ENCODE measurements around the gene PRUNE2.

Gene PRUNE2

DNA sequence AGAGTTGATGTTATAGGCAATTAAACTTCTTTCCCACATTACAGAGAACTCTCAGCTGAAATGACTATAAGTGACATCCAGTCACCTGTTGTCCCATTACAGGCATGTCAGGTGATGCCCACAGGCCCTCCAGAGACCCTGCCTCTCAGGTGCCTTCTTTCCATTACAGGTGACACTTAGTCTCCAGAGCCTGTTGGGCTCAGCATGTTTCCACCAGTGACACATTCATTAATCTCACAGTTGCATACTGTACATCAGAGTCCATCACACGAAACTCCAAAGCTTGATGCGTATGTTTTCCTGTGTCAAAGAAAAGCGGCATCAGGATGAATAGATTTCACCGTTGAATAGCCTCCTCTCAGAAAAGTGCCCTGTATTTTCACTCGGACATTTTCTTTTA lies 14.6 kb downstream of the PRUNE2 start:
- no peak for TF ChIP-seq EZH2phosphoT487 (IDR thresholded peaks at IDR 0.05; ENCODE audit: borderline replicate concordance, low read length)
- TF ChIP-seq, protein P1, sequence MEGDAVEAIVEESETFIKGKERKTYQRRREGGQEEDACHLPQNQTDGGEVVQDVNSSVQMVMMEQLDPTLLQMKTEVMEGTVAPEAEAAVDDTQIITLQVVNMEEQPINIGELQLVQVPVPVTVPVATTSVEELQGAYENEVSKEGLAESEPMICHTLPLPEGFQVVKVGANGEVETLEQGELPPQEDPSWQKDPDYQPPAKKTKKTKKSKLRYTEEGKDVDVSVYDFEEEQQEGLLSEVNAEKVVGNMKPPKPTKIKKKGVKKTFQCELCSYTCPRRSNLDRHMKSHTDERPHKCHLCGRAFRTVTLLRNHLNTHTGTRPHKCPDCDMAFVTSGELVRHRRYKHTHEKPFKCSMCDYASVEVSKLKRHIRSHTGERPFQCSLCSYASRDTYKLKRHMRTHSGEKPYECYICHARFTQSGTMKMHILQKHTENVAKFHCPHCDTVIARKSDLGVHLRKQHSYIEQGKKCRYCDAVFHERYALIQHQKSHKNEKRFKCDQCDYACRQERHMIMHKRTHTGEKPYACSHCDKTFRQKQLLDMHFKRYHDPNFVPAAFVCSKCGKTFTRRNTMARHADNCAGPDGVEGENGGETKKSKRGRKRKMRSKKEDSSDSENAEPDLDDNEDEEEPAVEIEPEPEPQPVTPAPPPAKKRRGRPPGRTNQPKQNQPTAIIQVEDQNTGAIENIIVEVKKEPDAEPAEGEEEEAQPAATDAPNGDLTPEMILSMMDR (IDR thresholded peaks at IDR 0.05; ENCODE audit: low read depth, low read length, poor library complexity, severe bottlenecking) = no peak
- H3K9me3 ChIP-seq (ENCODE audit: control insufficient read depth, insufficient read depth, low read length) = no peaks in the 10 kb centered on the region
- H3K4me3 ChIP-seq (ENCODE audit: low read length) = no peak overlapping the region
- H3K27me3 ChIP-seq (ENCODE audit: control insufficient read depth, low read length) = peaks cover 3% of the 10 kb centered on the region; the same call in 1 of the 2 replicates
- no peaks in the 10 kb centered on the region for H4K20me1 ChIP-seq (ENCODE audit: control insufficient read depth, insufficient read depth, low read depth, low read length)
- H3K27ac ChIP-seq (ENCODE audit: low read depth, low read length) = no peak overlapping the region
- no peaks in the 10 kb centered on the region for H3K9me2 ChIP-seq (replicated peaks; ENCODE audit: control insufficient read depth, low read length)
- H3K79me2 ChIP-seq (ENCODE audit: control insufficient read depth, low read length) = no peaks in the 10 kb centered on the region
- no peak overlapping the region for H3K4me2 ChIP-seq (ENCODE audit: low read length)
- H3F3A ChIP-seq (ENCODE audit: control insufficient read depth, insufficient read depth) = no peaks in the 10 kb centered on the region
- H3K36me3 ChIP-seq (ENCODE audit: control insufficient read depth, low read length) = no peaks in the 10 kb centered on the region
- H3K4me1 ChIP-seq (ENCODE audit: control insufficient read depth, low read length) = no peaks in the 10 kb centered on the region

DNA sequence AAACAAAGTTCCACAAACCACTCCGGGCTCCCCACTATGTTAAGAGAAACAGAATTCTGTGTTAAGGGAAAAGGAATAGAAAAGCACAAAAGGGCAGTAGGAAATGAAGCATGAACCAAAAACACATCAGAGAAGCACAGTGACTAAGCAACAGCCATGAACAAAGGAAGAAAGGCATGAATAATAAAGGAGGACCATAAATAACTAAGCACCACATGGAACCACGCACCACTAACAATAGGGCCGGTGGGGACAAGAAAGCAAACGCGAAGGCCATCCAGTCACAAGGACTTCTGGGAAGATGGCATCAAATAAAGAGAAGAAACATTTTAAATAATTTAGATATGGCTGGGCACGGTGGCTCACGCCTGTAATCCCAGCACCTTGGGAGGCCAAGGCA lies 18.0 kb downstream of the PRUNE2 start:
- H3K4me1 ChIP-seq (ENCODE audit: control insufficient read depth, low read length) = peaks cover 2% of the 10 kb centered on the region
- H3K4me3 ChIP-seq (ENCODE audit: low read length) = no peak overlapping the region
- H3K27me3 ChIP-seq (ENCODE audit: control insufficient read depth, low read length) = no peaks in the 10 kb centered on the region
- no peaks in the 10 kb centered on the region for H3K79me2 ChIP-seq (ENCODE audit: control insufficient read depth, low read length)
- no peaks in the 10 kb centered on the region for H4K20me1 ChIP-seq (ENCODE audit: control insufficient read depth, insufficient read depth, low read depth, low read length)
- H3K4me2 ChIP-seq (ENCODE audit: low read length) = no peak overlapping the region
- no peak for TF ChIP-seq EZH2phosphoT487 (IDR thresholded peaks at IDR 0.05; ENCODE audit: borderline replicate concordance, low read length)
- TF ChIP-seq, protein P1 (IDR thresholded peaks at IDR 0.05; ENCODE audit: low read depth, low read length, poor library complexity, severe bottlenecking) = no peak
- no peaks in the 10 kb centered on the region for H3K9me3 ChIP-seq (ENCODE audit: control insufficient read depth, insufficient read depth, low read length)
- no peaks in the 10 kb centered on the region for H3F3A ChIP-seq (ENCODE audit: control insufficient read depth, insufficient read depth)
- H3K9me2 ChIP-seq (replicated peaks; ENCODE audit: control insufficient read depth, low read length) = no peaks in the 10 kb centered on the region
- H3K36me3 ChIP-seq (ENCODE audit: control insufficient read depth, low read length) = no peaks in the 10 kb centered on the region
- no peak overlapping the region for H3K27ac ChIP-seq (ENCODE audit: low read depth, low read length)

DNA sequence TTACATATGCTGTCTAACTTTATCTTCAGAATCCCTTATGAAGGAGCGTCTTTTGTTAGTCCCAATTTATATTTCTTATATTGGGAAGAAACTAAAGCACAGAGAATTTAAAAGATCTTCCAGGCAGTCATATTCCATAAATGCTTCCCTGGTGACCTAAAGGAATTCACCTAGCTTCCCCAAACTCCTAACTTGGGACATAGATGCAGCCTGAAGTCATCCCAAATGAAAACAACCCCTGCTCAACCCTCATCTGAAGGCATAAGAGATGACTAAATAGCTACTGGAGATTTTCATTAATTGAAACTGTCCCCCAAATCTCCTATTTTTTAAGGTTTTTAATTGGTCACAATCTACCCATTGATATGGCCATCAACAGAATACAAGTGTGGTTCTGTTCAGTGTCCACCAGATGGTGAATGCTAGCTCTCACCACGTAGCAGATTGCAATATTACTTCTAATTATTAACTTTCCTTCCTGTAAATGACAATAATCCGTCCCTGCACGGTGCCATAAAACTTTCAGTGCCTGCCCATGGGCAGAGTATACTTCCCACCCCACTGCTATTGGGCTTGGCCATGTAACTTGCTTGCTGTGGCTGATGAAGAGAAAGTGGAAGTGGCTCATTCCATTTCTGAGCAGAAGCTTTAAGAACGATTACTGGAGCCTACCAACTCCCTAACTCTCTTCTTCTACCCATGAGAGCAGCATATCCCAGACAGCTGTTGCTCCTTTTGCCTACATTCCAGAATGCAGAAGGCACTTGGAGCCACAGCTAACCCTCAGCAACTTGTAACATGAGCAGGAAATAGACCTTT lies 18.7 kb downstream of the PRUNE2 start:
- no peaks in the 10 kb centered on the region for H3K27me3 ChIP-seq (ENCODE audit: control insufficient read depth, low read length)
- no peak overlapping the region for H3K27ac ChIP-seq (ENCODE audit: low read depth, low read length)
- H3K9me3 ChIP-seq (ENCODE audit: control insufficient read depth, insufficient read depth, low read length) = no peaks in the 10 kb centered on the region
- H3K4me2 ChIP-seq (ENCODE audit: low read length) = no peak overlapping the region
- H4K20me1 ChIP-seq (ENCODE audit: control insufficient read depth, insufficient read depth, low read depth, low read length) = no peaks in the 10 kb centered on the region
- no peaks in the 10 kb centered on the region for H3F3A ChIP-seq (ENCODE audit: control insufficient read depth, insufficient read depth)
- H3K79me2 ChIP-seq (ENCODE audit: control insufficient read depth, low read length) = no peaks in the 10 kb centered on the region
- H3K4me3 ChIP-seq (ENCODE audit: low read length) = no peak overlapping the region
- TF ChIP-seq, protein P1 (IDR thresholded peaks at IDR 0.05; ENCODE audit: low read depth, low read length, poor library complexity, severe bottlenecking) = no peak
- TF ChIP-seq EZH2phosphoT487 (IDR thresholded peaks at IDR 0.05; ENCODE audit: borderline replicate concordance, low read length) = no peak
- H3K36me3 ChIP-seq (ENCODE audit: control insufficient read depth, low read length) = no peaks in the 10 kb centered on the region
- peaks cover 10% of the 10 kb centered on the region for H3K4me1 ChIP-seq (ENCODE audit: control insufficient read depth, low read length)
- no peaks in the 10 kb centered on the region for H3K9me2 ChIP-seq (replicated peaks; ENCODE audit: control insufficient read depth, low read length)
